ENCODE data around the gene SLC15A4. TPM values are rescaled to one million over a fixed set of nuclear protein-coding genes. Genes with fewer than 3 reads are reported as not detected.

SLC15A4 gene
- total RNA-seq, 2 experiments from 2014 or later = 53.3 to 87.3 TPM

- H3K9me2 ChIP-seq (ENCODE audit: insufficient read depth, low read length) = no peaks in the 10 kb centered on the region
- no peak overlapping the region for H3K4me3 ChIP-seq (ENCODE audit: low read depth, low read length, poor library complexity, severe bottlenecking)
- no peak overlapping the region for H3K4me2 ChIP-seq (ENCODE audit: low read length)
- ChIA-PET CTCF (ENCODE audit: unreplicated experiment) (no interaction called here), POLR2A (no interaction called here)
- peaks cover 9% of the 10 kb centered on the region; the same call in 1 of the 2 replicates for H3K9me3 ChIP-seq (ENCODE audit: low read length)
- H3K36me3 ChIP-seq (ENCODE audit: insufficient read depth, low read length) = no peaks in the 10 kb centered on the region
- H3K4me1 ChIP-seq (ENCODE audit: insufficient read depth, low read length, poor library complexity, severe bottlenecking) = no peaks in the 10 kb centered on the region
- BruUV-seq (replicated peaks) = no TSS peak
- no peak for TF ChIP-seq CTCF (conservative IDR thresholded peaks at IDR 0.05; ENCODE audit: low read length)
- TF ChIP-seq EZH2phosphoT487 (IDR thresholded peaks at IDR 0.05; ENCODE audit: borderline replicate concordance, low read depth, low read length) = no peak
- intact Hi-C loops (cut with micrococcal nuclease; ENCODE audit: unreplicated experiment) = no loop called here
- H3K79me2 ChIP-seq (ENCODE audit: insufficient read depth, low read depth, low read length) = no peaks in the 10 kb centered on the region
- no peaks in the 10 kb centered on the region for H4K20me1 ChIP-seq (ENCODE audit: insufficient read depth, low read length)
- H2AFZ ChIP-seq (ENCODE audit: low read length) = no peak overlapping the region
- no peak overlapping the region for H3K27ac ChIP-seq (ENCODE audit: low read depth, low read length, poor library complexity, severe bottlenecking)
- DNase-seq (ENCODE audit: low spot score) = no peak
These were observed 47.7 kb upstream of the SLC15A4 start for GRCh38 chr12:128871516-128871892.

GRCh38 chr12:128867466-128867865 is 43.7 kb upstream of the SLC15A4 start:
- Histone ChIP-seq H3K4me2 (ENCODE audit: low read length) (no peak overlapping the region), H3K4me3 (ENCODE audit: low read depth, low read length, poor library complexity, severe bottlenecking) (no peak overlapping the region), H4K20me1 (ENCODE audit: insufficient read depth, low read length) (no peaks in the 10 kb centered on the region), H3K9me3 (ENCODE audit: low read length) (no peaks in the 10 kb centered on the region), H3K9me2 (ENCODE audit: insufficient read depth, low read length) (no peaks in the 10 kb centered on the region), H3K79me2 (ENCODE audit: insufficient read depth, low read depth, low read length) (no peaks in the 10 kb centered on the region), H2AFZ (ENCODE audit: low read length) (no peak overlapping the region), H3K4me1 (ENCODE audit: insufficient read depth, low read length, poor library complexity, severe bottlenecking) (no peaks in the 10 kb centered on the region), H3K27ac (ENCODE audit: low read depth, low read length, poor library complexity, severe bottlenecking) (no peak overlapping the region), H3K36me3 (ENCODE audit: insufficient read depth, low read length) (no peaks in the 10 kb centered on the region)
- no peak for DNase-seq (ENCODE audit: low spot score)
- TF ChIP-seq CTCF (conservative IDR thresholded peaks at IDR 0.05; ENCODE audit: low read length) (no peak), EZH2phosphoT487 (IDR thresholded peaks at IDR 0.05; ENCODE audit: borderline replicate concordance, low read depth, low read length) (no peak)
- ChIA-PET POLR2A (no interaction called here), CTCF (ENCODE audit: unreplicated experiment) (no interaction called here)
- intact Hi-C loops (cut with micrococcal nuclease; ENCODE audit: unreplicated experiment) = no loop called here
- BruUV-seq (replicated peaks) = no TSS peak

GRCh38 chr12:128864516-128865186 is 40.9 kb upstream of the SLC15A4 start:
- H2AFZ ChIP-seq (ENCODE audit: low read length) = no peak overlapping the region
- no peak overlapping the region for H3K4me2 ChIP-seq (ENCODE audit: low read length)
- TF ChIP-seq CTCF (conservative IDR thresholded peaks at IDR 0.05; ENCODE audit: low read length) (no peak), EZH2phosphoT487 (IDR thresholded peaks at IDR 0.05; ENCODE audit: borderline replicate concordance, low read depth, low read length) (no peak)
- no peak overlapping the region for H3K4me3 ChIP-seq (ENCODE audit: low read depth, low read length, poor library complexity, severe bottlenecking)
- POLR2A ChIA-PET = interaction anchor here (0.5 kb wide), 1 partner anchor 36 kb away, joined by 6 read pairs; no protein-coding TSS in a partner anchor
- no peak for DNase-seq (ENCODE audit: low spot score)
- intact Hi-C loops (cut with micrococcal nuclease; ENCODE audit: unreplicated experiment) = no loop called here
- H3K79me2 ChIP-seq (ENCODE audit: insufficient read depth, low read depth, low read length) = no peaks in the 10 kb centered on the region
- H3K9me2 ChIP-seq (ENCODE audit: insufficient read depth, low read length) = no peaks in the 10 kb centered on the region
- H3K4me1 ChIP-seq (ENCODE audit: insufficient read depth, low read length, poor library complexity, severe bottlenecking) = no peaks in the 10 kb centered on the region
- H3K9me3 ChIP-seq (ENCODE audit: low read length) = no peaks in the 10 kb centered on the region
- H3K36me3 ChIP-seq (ENCODE audit: insufficient read depth, low read length) = no peaks in the 10 kb centered on the region
- no peaks in the 10 kb centered on the region for H4K20me1 ChIP-seq (ENCODE audit: insufficient read depth, low read length)
- H3K27ac ChIP-seq (ENCODE audit: low read depth, low read length, poor library complexity, severe bottlenecking) = no peak overlapping the region
- no TSS peak for BruUV-seq (replicated peaks)
- CTCF ChIA-PET (ENCODE audit: unreplicated experiment) = interaction anchor here (0.5 kb wide), 1 partner anchor 322 kb away, joined by 3 read pairs; no protein-coding TSS in a partner anchor
